Measurements from ENCODE around the gene PDE1C.

DNA sequence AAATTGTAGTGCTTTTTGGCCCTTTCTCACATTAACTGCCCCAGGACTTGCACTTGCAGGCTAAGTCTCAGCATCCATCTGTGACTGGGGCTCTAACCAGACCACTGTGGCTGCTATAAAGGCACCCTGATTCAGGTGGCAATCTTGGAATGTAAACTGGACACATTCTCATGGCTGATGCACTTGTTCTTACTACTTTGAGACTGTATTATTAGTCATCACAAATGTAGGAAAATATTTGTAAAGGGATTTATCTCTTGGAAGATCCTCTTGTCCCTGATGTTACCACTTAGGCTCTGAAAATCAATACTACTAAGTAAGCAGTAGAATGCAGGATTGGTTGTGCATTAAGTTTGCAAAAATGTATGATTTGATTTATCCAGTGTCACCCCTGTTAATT is 25.0 kb downstream of the PDE1C start:
- TF ChIP-seq EZH2phosphoT487 (IDR thresholded peaks at IDR 0.05; ENCODE audit: low read depth), result no peak
- no peak for TF ChIP-seq CTCF (IDR thresholded peaks at IDR 0.05; ENCODE audit: low read depth, low read length)

Measured in OCI-LY3 (cell line).